Occipital lobe (tissue), 2 donors: ENCODE data around the gene TMEM62. TPM values are rescaled to one million over a fixed set of nuclear protein-coding genes. Genes with fewer than 3 reads are reported as not detected.

Source experiments
- DNase-seq: peaks from one replicate; lab custom pipeline; 2025; lab: John Stamatoyannopoulos, UW
- total RNA-seq: library from RNA; depleted of rRNA; stranded (reverse); fragments of >200 nt; gene quantifications from one replicate; pipeline ENCODE4 v1.2.3, GENCODE V29; 2014

Gene TMEM62
- total RNA-seq: 37.6 TPM

DNA sequence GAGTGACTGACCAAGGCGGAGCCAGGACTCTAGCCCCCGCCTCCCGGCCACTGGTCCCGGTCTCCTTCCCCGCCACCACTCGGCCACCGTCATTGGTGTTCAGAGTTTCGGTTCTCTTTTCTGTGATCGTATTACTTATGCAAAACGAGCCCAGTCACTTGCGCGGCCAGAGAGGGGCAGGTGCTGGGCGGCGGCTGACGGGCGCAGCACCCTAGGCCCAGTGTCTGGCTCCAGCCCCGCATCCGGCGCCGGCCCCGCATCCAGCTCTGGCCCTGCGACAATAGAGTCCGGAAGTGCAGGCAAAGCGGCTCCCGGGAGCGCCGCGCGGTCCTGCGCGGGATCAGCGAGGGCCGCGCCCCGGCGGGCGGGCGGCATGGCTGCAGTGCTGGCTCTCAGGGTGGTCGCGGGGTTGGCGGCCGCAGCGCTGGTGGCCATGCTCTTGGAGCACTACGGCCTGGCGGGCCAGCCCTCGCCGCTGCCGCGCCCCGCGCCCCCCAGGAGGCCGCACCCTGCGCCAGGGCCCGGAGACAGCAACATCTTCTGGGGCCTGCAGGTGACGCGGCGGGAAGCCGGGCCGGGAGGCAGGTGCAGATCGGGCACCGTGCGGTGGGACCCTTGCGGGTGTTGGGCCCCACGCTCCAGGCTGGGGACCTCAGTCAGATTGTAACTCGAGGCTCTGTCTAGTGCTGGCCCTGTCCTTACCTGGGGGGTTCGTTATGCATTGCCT, at the start of gene TMEM62:
Gene TMEM62 (plus strand): TSS at position 157 of the 727 bp plus-strand sequence. CDS start 217 bp downstream, at position 374.
- DNase-seq: peak; percentile 69

DNA sequence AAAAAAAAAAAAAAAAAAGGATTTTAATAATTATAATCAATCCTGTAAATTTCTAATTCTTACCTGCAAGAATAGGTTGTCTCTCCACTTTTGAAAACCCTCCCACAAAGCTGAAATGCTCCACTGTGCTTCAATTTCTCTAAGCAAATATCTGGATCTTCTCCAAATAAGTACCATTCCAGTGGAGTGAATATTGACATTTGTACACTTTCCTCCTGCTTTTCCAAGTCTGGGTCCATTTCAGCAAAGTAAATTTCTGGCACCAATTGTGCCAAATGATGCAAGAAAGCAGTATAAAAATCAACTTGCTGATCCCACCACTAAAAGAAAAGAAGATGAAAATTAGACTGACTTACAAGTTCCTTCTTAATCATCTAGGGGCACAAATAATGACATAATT, 47.5 kb upstream of the TMEM62 start:
- DNase-seq: no peak

DNA sequence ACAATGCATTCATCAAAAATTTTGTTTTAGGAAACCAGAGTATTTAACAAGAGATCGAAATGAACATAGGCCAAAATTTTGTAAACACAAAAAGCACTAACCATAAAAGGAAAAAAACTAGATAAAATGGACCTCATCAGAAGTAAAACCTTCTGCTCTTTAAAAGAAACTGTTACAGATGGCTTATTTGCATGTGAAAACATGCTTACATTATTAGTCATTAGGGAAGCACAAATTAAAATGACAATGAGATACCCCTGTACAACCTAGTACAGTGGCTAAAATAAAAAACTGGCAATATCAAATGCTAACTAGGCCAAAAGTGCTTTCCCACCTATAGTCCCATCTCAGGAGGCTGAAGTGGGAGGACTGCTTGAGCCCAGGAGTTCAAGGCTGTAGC, 46.8 kb upstream of the TMEM62 start:
- DNase-seq: no peak

DNA sequence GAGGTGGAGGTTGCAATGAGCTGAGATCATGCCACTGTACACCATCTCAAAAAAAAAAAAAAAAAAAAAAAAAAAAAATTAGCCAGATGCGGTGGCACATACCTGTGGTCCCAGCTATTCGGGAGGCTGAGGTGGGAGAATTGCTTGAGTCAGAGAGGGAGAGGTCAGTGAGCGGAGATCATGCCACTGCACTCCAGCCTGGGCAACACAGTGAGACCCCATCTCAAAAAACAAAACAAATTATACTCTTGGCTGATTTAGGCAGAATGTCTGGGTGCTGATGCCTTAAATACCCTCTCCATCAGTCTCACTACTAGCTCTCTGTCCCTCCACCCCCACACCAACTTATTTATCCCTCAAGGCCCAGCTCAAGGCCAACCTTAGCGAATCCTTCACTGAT, 41.5 kb upstream of the TMEM62 start:
- DNase-seq: no peak

DNA sequence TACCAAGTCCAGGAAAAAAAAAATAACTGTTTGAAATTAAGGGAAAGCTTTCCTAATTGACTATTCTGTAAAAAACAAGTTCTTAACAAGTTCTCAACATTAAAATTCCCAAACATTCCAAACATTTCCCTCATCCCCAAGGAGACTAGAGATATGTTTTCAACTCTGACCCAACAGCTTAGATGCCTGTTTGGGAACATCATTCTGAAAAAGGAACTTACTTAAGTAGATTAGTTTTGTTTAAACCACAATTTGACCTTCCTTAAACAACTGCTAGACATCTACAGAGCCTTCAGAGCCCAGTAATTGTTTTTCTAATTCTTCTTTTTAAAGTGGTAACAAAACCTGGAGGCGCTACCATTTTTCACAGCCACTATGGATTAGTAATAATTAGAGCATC, 40.4 kb upstream of the TMEM62 start:
- no peak for DNase-seq

DNA sequence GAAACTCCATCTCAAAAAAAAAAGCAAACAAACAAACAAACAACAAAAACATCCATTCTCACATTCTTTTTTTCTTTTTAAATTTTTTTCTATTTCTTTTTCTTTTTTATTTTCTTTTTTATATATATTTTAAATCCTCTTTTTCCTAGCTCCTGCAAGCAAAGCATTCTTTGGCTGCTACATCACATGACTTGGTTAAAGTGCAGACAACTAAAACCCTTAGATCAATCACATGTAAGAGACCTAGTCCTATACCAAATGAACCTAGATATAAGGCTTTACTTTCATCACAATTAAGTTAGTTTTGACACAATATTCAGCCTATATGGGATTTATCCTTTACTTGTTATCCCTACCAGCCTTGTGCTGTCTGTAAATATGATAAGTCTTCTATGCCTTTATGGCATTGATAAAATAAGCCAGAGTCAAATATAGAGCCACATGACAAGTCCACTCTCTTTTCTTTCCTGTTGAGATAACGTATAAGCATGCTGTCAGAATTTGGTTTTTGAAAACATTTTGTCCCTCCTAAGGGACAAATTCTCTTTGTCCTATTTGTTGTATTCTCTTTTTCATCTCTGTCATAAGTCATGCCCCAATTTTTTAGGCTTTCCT, 38.9 kb upstream of the TMEM62 start:
- DNase-seq: no peak

DNA sequence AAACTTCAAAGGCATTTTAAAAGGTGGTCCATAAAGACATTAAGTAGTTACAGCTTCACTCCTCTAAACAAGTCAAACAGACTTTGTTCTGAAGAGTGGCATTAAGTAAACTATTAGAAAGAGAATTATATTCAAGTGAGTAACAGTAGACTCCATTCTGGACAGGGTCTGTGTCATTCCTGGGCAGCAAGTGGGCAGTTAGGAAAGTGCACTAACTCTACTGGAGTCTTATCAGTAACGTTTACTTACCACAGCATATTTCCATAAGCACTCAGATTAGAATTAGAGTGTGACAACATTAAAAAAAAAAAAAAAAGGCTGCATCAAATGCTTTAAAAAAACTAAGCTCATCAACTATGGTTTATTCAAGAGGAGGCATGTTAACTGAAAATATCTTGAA, 38.1 kb upstream of the TMEM62 start:
- no peak for DNase-seq

DNA sequence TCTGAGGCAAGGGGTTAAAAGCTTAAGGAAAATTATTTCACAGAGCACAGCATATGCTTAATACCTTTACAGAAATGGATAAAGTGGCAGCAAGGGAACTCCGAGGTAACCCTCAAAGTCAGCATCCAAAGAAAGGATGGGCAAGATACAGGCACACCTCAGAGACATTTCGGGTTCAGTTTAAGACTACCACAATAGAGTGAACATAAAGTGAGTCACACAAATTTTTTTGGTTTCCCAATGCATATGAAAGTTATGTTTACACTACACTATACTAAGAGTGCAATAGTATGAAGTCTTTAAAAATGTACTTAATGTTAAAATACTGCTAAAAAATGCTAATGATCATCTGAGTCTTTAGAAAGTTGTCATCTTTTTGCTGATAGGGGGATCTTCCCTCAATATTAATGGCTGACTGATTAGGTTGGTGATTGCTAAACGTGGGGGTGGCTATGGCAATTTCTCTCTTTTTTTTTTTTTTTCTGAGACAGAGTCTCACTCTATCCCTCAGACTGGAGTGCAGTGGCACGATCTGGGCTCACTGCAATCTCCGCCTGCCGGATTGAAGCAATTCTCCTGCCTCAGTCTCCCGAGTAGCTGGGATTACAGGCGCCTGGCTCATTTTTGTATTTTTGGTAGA, 37.6 kb upstream of the TMEM62 start:
- no peak for DNase-seq

DNA sequence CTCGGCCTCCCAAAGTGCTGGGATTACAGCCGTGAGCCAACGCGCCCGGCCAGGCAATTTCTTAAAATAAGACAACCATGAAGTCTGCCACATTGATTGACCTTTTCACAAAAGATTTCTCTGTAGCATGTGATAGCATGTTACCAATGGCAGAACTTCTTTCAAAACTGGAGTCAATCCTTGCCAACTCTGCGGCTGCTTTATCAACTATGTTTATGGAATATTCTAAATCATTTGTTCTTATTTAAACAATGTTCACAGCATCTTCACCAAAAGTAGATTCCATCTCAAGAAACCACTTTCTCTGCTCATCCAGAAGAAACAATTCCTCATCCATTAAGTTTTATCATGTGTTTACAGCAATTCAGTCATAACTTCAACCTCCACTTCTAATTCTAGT, 37.0 kb upstream of the TMEM62 start:
- DNase-seq: no peak

DNA sequence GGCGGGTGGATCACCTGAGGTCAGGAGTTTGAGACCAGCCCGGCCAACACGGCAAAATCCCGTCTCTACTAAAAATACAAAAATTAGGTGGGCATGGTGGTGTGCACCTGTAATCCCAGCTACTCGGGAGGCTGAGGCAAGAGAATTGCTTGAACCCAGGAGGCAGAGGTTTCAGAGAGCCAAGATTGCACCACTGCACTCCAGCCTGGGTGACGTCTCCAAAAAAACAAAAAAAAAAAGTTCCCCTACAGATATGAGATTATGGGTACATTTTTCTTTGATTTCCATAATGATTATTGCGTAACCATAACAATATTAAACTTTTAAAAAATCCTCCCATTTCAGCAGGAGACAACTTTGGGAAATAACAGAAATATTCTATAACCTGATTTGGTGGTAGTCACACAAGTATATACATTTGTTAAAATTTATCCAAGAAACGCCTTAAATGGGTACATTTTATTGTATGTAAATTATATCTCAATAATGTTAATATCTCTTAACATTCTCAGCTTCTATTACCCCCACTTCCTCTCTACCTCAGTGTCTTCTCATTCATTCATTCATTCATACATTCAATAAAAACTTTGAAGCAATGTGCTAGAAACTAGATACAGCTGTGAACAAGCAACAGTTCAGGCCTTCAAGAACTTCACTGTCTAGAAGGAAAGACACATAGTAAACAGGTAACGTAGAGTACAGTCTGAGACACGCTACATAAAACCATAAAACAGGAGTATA, 34.1 kb upstream of the TMEM62 start:
- no peak for DNase-seq

DNA sequence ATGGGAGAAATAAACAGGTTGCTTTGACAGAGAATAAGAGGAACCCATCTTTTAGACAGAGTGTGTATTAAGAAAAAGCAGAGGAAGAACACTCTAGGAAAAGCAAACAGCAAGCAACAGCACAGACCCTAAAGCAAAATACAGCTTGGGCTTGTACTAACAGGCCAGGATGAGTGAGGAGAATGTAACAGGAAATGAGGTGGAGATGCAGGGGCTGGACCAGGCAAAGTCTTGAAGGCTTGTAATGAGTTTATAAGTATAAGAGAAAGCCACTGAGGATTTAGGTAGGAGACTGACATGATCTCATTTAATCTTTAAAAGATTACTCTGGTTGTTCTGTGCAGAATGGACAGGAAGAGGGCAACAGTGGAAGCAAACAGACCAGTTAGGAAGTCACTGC, 32.4 kb upstream of the TMEM62 start:
- no peak for DNase-seq

DNA sequence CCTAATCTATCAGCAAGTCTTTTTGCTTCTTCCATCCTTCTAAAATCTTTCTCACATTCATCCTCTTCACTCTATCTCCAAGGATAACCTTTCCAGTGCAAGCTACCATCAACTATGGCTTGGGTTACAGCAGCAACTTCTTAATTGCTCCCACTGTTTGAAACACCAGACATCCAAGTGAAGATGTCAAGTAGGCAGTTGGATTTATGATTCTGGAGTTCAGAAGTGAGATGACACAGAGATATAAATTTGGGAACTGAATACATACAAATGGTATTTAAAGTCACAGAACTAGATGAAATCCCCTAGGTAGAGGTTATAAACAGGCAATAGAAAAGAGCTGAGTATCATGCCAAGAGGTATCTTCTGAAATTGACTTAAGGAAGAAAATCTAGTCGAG, 31.2 kb upstream of the TMEM62 start:
- DNase-seq: no peak

DNA sequence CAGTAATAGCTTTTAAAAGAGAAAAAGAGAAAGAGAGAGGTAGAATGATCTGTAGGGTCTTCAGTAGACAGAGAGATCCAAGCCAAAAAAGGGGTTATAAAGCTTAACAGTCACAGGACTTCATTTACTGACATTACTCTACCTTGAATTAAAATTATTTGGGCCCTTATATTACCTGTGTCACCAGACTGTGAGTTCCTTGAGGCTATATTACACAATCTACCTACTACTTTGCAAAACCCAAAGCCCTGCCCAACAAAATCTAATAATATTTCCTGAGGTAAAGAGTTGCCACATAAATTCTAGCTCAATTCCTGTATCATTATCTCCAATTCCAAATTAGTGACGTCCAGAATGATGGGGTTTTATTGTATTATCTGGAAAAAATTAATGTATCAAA, 29.5 kb upstream of the TMEM62 start:
- DNase-seq: no peak

DNA sequence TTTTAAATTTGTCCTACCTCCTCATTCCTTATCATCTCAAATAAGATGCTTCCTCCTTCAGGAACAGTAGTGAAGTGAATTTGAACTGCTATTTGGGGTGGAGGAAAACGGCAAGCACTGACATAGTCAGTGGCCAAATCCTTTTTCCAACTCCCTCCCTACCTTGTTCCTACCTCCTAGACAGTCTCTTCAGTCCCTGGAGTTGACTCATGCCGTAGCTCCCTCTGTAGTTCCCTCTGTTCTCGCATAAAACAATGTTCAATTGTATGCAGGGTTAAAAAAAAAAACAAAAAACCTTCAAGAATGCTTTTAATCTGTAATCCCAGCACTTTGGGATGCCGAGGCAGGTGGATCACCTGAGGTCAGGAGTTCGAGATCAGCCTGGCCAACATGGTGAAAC, 29.0 kb upstream of the TMEM62 start:
- no peak for DNase-seq

DNA sequence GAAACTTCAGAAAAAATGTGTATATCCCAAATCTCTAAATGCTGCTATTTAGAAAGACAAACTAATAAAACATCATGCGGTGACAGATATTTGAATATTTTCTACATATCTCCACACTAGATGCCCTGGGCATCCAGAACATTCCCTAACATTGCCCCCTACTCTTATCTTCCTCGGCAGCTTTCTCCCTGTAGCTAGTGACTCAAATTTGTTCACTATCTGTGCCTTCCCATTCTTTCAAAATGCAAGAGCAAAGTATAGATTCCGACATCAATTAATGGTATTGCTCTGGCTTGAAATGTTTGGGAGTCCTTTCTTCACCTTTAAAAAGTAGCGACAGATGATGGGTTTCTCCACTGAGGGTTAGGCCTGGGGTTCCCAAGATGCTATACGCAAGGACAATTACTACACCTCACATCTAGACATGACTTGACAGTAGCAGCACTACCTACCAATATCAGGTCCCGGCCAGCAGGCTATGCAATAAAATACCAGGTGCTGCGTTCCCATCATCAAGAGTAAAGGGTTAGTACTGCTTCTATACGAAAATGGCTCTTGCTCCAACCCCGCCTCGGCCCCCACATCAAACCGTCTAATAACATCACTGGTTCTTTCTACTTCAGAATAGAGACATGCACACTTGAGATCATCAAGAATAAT, 28.2 kb upstream of the TMEM62 start:
- no peak for DNase-seq

DNA sequence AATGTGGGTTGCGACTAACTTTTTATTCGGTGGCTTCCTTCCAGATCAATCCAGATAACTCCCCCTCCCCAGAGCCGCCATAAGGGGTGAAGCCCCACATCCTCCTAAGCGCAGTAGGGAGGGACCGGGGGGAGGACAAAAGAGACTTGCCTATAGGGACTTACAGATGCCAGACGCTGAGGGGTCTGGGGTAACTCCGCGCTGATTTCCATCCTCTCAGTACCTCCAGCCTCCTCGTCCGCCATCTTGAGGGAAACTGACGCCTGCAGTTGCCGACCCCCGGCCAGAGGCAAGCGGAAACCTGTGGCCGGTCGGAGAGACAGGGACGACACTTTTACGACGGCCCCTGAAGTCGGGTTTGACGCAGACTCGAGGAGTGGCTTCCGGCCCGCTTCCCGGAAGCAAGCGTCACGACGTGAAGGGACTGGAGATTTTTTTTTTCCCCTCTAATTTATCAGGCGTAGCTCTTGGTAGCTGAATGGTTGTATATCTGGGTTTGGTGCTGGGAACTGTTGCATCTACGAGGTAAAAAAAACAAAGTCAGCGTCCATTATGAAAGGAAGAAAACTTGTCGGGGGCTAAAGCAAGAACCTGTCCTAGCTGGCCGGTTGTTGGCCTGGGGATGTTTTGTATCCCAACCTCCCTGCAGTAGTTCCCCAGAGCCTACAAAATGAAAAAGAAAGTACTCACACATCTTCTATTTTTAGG, 27.5 kb upstream of the TMEM62 start, which contains the start of gene UBR1:
Gene UBR1 (minus strand): TSS at position 261 of the 708 bp plus-strand sequence. CDS start 16 bp downstream, at position 245.
- DNase-seq: peak; percentile 78

DNA sequence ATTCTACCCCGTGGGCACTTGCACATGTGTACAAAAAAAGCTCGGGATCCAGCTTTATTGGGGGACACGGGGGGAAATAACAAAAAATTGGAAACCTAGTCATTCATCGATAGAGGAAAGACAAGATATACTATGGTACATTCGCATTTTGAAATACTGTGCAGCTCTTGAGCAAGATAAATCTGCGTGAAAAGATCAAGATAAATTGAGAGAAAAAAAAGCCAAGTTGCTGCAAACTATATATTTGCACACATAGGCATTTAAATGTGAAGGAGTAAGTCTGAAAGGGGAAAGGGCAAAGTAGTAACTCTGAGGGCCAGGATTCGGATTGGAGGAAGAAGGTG, 26.9 kb upstream of the TMEM62 start:
- DNase-seq: no peak

DNA sequence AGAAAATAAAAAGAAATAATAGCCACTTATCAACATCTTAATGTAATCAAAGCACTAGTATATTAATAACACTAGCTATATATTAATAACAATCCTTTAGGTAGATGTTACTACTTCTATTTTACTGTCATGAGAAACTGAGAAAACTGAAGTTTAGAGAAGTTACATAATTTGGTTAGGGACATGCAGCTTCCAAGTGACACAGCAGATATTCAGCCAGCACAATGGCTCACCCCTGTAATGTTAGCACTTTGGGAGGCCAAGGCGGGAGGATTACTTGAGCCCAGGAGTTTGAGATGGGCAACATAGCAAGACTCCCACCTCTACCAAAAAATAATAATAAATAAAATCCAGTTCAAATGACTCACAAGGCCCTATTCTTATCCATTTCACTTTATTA, 25.6 kb upstream of the TMEM62 start:
- no peak for DNase-seq

DNA sequence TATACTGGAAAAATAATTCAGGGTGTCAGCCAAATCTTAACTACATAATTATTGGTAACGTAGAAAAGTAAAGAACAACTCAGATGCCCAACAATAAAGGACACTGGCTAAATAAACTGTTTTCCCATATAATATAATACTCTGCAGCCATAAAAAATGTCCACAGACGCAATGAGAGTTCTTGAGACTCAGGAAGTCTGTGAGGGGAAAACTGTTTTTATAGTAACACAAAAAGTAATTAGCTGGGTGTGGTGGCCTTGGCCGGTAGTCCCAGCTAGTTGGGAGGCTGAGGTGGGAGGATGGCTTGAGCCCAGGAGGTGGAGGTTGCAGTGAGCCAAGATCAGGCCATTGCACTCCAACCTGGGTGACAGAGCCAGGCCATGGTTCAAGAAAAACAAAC, 22.0 kb upstream of the TMEM62 start:
- no peak for DNase-seq

DNA sequence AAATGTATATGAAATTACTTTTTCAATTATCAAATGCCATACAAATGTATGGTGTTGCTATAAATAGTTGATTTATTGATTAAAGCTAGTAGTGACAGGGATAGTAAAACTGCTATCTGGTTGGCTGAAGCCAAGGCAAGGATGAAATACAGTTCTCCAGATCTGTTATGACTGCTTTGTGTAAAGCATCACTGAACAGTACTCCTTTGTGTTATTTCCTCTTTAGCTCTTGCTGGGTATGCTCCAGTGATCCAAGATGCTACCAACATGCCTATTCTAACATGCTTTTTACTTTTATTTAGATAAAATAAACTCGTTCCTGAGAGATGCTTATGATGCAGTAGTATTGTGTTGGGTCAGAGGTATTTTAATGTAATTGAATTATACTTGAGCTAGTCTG, 15.1 kb upstream of the TMEM62 start:
- DNase-seq: no peak

DNA sequence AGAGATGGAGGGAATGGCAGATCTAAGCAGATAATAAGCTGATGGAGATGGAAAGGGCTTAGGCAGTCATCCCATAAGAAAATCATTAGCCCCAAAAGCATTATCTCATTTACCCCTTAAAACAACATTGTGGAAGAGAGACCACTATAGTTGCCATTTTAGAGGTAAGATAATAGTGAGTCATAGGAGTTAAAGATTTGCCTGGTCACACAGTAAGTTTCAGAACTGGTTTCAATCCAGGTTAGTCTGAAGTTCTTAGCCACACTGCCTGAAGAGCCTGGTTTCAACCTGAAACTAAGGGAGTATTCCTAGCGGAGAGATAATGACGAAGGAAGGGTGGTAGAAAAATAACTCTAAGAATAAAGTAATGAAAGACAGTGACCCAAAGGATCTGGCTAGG, 14.6 kb upstream of the TMEM62 start:
- no peak for DNase-seq
